ENCODE data around the gene FCER2.

The FCER2 gene

GRCh38 chr19:7703332-7703731, 1.4 kb upstream of the FCER2 start:
- no peaks in the 10 kb centered on the region for H3K4me1 ChIP-seq (ENCODE audit: insufficient read depth, low read length, severe bottlenecking)
- H3K9ac ChIP-seq (ENCODE audit: low read length), result no peak overlapping the region
- no peak overlapping the region for H3K4me2 ChIP-seq (ENCODE audit: low read length)

DNA sequence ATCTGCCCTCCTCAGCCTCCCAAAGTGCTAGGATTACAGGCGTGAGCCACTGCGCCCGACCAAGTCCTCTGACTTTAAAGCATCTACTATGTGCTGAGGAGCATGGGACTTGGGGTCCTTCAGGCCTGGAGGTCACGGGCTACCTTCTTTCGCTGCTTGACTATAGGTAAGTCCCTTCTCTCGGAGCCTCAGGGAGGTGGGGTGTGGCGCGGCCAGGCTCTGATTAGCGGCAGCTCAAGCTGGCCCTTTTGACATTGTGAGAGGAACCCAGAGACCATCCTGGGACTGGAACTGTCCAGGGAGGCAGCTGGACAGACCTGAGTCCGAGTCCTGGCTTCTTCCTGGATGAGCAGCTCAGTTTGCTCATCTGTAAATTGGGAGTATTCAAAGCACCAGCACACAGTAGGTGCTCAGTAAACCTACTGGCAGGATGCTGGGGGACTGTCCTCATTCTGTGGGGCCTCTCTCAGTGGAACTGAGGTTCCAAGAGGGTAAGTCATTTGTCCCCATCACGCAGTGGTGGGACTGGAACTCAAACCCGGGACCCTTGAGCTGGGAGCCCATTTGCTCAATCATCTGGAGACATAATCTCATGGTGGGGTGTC, 780 bp downstream of the FCER2 start:
- Histone ChIP-seq H3K4me1 (ENCODE audit: insufficient read depth, low read length, severe bottlenecking) (no peaks in the 10 kb centered on the region), H3K9me3 (ENCODE audit: low read length) (no peaks in the 10 kb centered on the region), H3K27me3 (ENCODE audit: insufficient read depth, low read length) (peaks cover 6% of the 10 kb centered on the region; the same call in 1 of the 2 replicates), H4K20me1 (ENCODE audit: insufficient read depth, low read length) (no peaks in the 10 kb centered on the region), H2AFZ (ENCODE audit: low read length) (no peak overlapping the region), H3K4me2 (ENCODE audit: low read length) (no peak overlapping the region), H3K9me2 (ENCODE audit: low read depth, low read length) (no peaks in the 10 kb centered on the region), H3K36me3 (ENCODE audit: insufficient read depth, low read length) (no peaks in the 10 kb centered on the region), H3K27ac (ENCODE audit: low read depth, low read length, poor library complexity, severe bottlenecking) (no peak overlapping the region), H3K79me2 (ENCODE audit: insufficient read depth, low read length) (no peaks in the 10 kb centered on the region), H3K4me3 (ENCODE audit: low read depth, low read length, poor library complexity, severe bottlenecking) (no peak overlapping the region), H3F3A (ENCODE audit: insufficient read depth, low read length) (no peaks in the 10 kb centered on the region), H3K9ac (ENCODE audit: low read length) (no peak overlapping the region)
- no peak for TF ChIP-seq CTCF (IDR thresholded peaks at IDR 0.05; ENCODE audit: low read length)
- no peak for TF ChIP-seq EZH2 (IDR thresholded peaks at IDR 0.05; ENCODE audit: borderline replicate concordance, low read length)

More at GRCh38 chr19:7703332-7703731, 1.4 kb upstream of the FCER2 start:
- Histone ChIP-seq H3K79me2 (ENCODE audit: insufficient read depth, low read length) (no peaks in the 10 kb centered on the region), H3K27ac (ENCODE audit: low read depth, low read length, poor library complexity, severe bottlenecking) (no peak overlapping the region), H4K20me1 (ENCODE audit: insufficient read depth, low read length) (no peaks in the 10 kb centered on the region), H3K36me3 (ENCODE audit: insufficient read depth, low read length) (no peaks in the 10 kb centered on the region), H3K27me3 (ENCODE audit: insufficient read depth, low read length) (no peaks in the 10 kb centered on the region), H3K9me2 (ENCODE audit: low read depth, low read length) (no peaks in the 10 kb centered on the region), H3K9me3 (ENCODE audit: low read length) (no peaks in the 10 kb centered on the region), H3F3A (ENCODE audit: insufficient read depth, low read length) (no peaks in the 10 kb centered on the region), H2AFZ (ENCODE audit: low read length) (no peak overlapping the region), H3K4me3 (ENCODE audit: low read depth, low read length, poor library complexity, severe bottlenecking) (no peak overlapping the region)
- TF ChIP-seq CTCF (IDR thresholded peaks at IDR 0.05; ENCODE audit: low read length) (no peak), EZH2 (IDR thresholded peaks at IDR 0.05; ENCODE audit: borderline replicate concordance, low read length) (no peak)

- no peaks in the 10 kb centered on the region for H3F3A ChIP-seq (ENCODE audit: insufficient read depth, low read length)
- H3K79me2 ChIP-seq (ENCODE audit: insufficient read depth, low read length), result no peaks in the 10 kb centered on the region
- TF ChIP-seq EZH2 (IDR thresholded peaks at IDR 0.05; ENCODE audit: borderline replicate concordance, low read length) (no peak), CTCF (IDR thresholded peaks at IDR 0.05; ENCODE audit: low read length) (no peak)
- H3K9ac ChIP-seq (ENCODE audit: low read length), result no peak overlapping the region
- no peaks in the 10 kb centered on the region for H3K4me1 ChIP-seq (ENCODE audit: insufficient read depth, low read length, severe bottlenecking)
- no peak overlapping the region for H3K4me3 ChIP-seq (ENCODE audit: low read depth, low read length, poor library complexity, severe bottlenecking)
- H3K9me3 ChIP-seq (ENCODE audit: low read length), result no peaks in the 10 kb centered on the region
- H3K27ac ChIP-seq (ENCODE audit: low read depth, low read length, poor library complexity, severe bottlenecking), result no peak overlapping the region
- no peak overlapping the region for H2AFZ ChIP-seq (ENCODE audit: low read length)
- no peaks in the 10 kb centered on the region for H4K20me1 ChIP-seq (ENCODE audit: insufficient read depth, low read length)
- H3K36me3 ChIP-seq (ENCODE audit: insufficient read depth, low read length), result no peaks in the 10 kb centered on the region
- H3K4me2 ChIP-seq (ENCODE audit: low read length), result no peak overlapping the region
- H3K9me2 ChIP-seq (ENCODE audit: low read depth, low read length), result no peaks in the 10 kb centered on the region
- H3K27me3 ChIP-seq (ENCODE audit: insufficient read depth, low read length), result peaks cover 6% of the 10 kb centered on the region; the same call in 1 of the 2 replicates
These were observed 2.2 kb downstream of the FCER2 start for GRCh38 chr19:7699417-7700401.
